Loucy (cell line): ENCODE results near the gene RDH8.

ENCODE experiments used
- H2AFZ ChIP-seq: fragments of 200-600 bp; sonication (generic); 2 replicates; pipeline ENCODE4 v1.6.0; 2016; ENCODE audit warnings: antibody characterized with exemption, mild to moderate bottlenecking, low read length, moderate library complexity
- H3F3A ChIP-seq: fragments of 200-600 bp; 2 replicates; pipeline ENCODE4 v1.6.0; 2016; ENCODE audit warnings: antibody characterized with exemption, low read depth, mild to moderate bottlenecking
- H3K27me3 ChIP-seq: fragments of 200-600 bp; sonication (generic); 2 replicates; pipeline ENCODE4 v1.6.1; 2014; ENCODE audit warnings: low read length, mild to moderate bottlenecking; ENCODE audit not compliant: insufficient read depth, poor library complexity, severe bottlenecking
- H3K36me3 ChIP-seq: fragments of 200-600 bp; sonication (generic); 2 replicates; pipeline ENCODE4 v1.6.1; 2016; ENCODE audit warnings: low read length; ENCODE audit not compliant: insufficient read depth
- H3K4me1 ChIP-seq: fragments of 200-600 bp; sonication (generic); 2 replicates; pipeline ENCODE4 v1.5.1; 2014; ENCODE audit warnings: low read length, mild to moderate bottlenecking; ENCODE audit not compliant: insufficient read depth, poor library complexity, severe bottlenecking
- H3K4me2 ChIP-seq: fragments of 200-600 bp; sonication (generic); 2 replicates; pipeline ENCODE4 v1.6.0; 2014; ENCODE audit warnings: antibody characterized with exemption, low read length, low read depth, mild to moderate bottlenecking; ENCODE audit not compliant: poor library complexity, severe bottlenecking
- H3K4me3 ChIP-seq: fragments of 200-600 bp; sonication (generic); 2 replicates; pipeline ENCODE4 v1.5.1; 2014; ENCODE audit warnings: low read length, mild to moderate bottlenecking, mixed read lengths; ENCODE audit not compliant: poor library complexity, severe bottlenecking
- H3K79me2 ChIP-seq: fragments of 200-600 bp; sonication (generic); 2 replicates; pipeline ENCODE4 v1.6.1; 2014; ENCODE audit warnings: low read length; ENCODE audit not compliant: insufficient read depth
- H3K9ac ChIP-seq: fragments of 200-600 bp; sonication (generic); 2 replicates; pipeline ENCODE4 v1.6.0; 2014; ENCODE audit warnings: mild to moderate bottlenecking, low read depth, low read length, moderate library complexity; ENCODE audit not compliant: poor library complexity, severe bottlenecking
- H3K9me2 ChIP-seq: fragments of 200-600 bp; sonication (generic); replicated peaks from 2 replicates; pipeline ENCODE4 v1.6.1; 2016; ENCODE audit warnings: low read depth, low read length, mixed read lengths
- H3K9me3 ChIP-seq: fragments of 200-600 bp; sonication (generic); 2 replicates; pipeline ENCODE4 v1.6.1; 2014; ENCODE audit warnings: mild to moderate bottlenecking, antibody characterized with exemption, low read length, low read depth; ENCODE audit not compliant: insufficient read depth
- H4K20me1 ChIP-seq: fragments of 200-600 bp; sonication (generic); 2 replicates; pipeline ENCODE4 v1.6.0; 2014; ENCODE audit warnings: antibody characterized with exemption, low read length, mild to moderate bottlenecking; ENCODE audit not compliant: insufficient read depth, poor library complexity, severe bottlenecking
- EZH2phosphoT487 ChIP-seq: fragments of 200-600 bp; IDR thresholded peaks from 2 replicates; pipeline ENCODE4 v1.6.1; 2018; ENCODE audit warnings: antibody characterized with exemption, mild to moderate bottlenecking, moderate library complexity, borderline replicate concordance
- TF ChIP-seq, protein P1 (sequence below): fragments of 200-600 bp; sonication (generic); conservative IDR thresholded peaks from 2 replicates; pipeline ENCODE4 v1.5.1; 2014; ENCODE audit warnings: mild to moderate bottlenecking, antibody characterized with exemption, low read length

RDH8 gene

DNA sequence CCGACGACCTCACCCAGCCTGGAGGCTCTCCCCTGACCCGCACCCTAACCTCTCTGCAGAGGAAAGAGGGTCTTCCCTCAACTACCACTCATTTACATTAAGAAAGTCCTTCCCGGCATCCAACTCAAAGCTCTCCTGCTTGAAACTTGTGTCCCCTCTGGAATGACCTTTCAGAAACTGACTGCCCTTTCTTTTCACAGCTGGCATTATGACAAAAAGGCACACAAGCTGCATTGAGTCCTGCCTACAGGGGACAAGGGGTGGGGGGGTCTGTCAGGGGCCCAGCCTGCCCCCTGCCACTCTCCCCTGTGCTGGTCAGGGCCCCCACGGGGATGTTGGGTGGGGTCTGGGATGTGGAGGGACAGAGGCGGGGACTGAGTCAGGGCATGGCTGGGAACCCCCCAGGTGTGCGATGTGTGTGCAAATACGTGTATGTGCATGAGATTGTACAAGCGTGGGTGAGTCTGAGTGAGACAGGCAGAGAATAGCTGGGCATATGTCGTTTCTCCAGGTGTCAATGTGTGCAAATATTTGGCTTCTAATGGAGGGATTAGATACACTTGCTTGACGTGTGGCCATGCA is 5.0 kb upstream of the RDH8 start:
- Histone ChIP-seq H3K36me3 (no peaks in the 10 kb centered on the region), H3K9me3 (no peaks in the 10 kb centered on the region), H3K4me3 (no peak overlapping the region), H2AFZ (no peak overlapping the region), H3K79me2 (no peaks in the 10 kb centered on the region), H3K9me2 (no peaks in the 10 kb centered on the region), H3K27me3 (no peaks in the 10 kb centered on the region), H3K9ac (no peak overlapping the region), H4K20me1 (no peaks in the 10 kb centered on the region), H3K4me2 (no peak overlapping the region), H3K4me1 (peaks cover 2% of the 10 kb centered on the region), H3F3A (no peaks in the 10 kb centered on the region)
- TF ChIP-seq, protein P1, sequence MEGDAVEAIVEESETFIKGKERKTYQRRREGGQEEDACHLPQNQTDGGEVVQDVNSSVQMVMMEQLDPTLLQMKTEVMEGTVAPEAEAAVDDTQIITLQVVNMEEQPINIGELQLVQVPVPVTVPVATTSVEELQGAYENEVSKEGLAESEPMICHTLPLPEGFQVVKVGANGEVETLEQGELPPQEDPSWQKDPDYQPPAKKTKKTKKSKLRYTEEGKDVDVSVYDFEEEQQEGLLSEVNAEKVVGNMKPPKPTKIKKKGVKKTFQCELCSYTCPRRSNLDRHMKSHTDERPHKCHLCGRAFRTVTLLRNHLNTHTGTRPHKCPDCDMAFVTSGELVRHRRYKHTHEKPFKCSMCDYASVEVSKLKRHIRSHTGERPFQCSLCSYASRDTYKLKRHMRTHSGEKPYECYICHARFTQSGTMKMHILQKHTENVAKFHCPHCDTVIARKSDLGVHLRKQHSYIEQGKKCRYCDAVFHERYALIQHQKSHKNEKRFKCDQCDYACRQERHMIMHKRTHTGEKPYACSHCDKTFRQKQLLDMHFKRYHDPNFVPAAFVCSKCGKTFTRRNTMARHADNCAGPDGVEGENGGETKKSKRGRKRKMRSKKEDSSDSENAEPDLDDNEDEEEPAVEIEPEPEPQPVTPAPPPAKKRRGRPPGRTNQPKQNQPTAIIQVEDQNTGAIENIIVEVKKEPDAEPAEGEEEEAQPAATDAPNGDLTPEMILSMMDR = no peak

GRCh38 chr19:10009714-10010224 is 3.5 kb upstream of the RDH8 start:
- TF ChIP-seq, protein P1 = no peak
- TF ChIP-seq EZH2phosphoT487 = no peak
- no peak overlapping the region for H3K9ac ChIP-seq
- H3K36me3 ChIP-seq = no peaks in the 10 kb centered on the region
- H3K4me3 ChIP-seq = no peak overlapping the region
- no peaks in the 10 kb centered on the region for H3K9me2 ChIP-seq
- H3K27me3 ChIP-seq = no peaks in the 10 kb centered on the region
- no peaks in the 10 kb centered on the region for H3K79me2 ChIP-seq
- no peak overlapping the region for H2AFZ ChIP-seq
- H3K4me2 ChIP-seq = no peak overlapping the region
- H3K9me3 ChIP-seq = no peaks in the 10 kb centered on the region
- no peaks in the 10 kb centered on the region for H3F3A ChIP-seq
- H3K4me1 ChIP-seq = no peaks in the 10 kb centered on the region
- H4K20me1 ChIP-seq = no peaks in the 10 kb centered on the region

DNA sequence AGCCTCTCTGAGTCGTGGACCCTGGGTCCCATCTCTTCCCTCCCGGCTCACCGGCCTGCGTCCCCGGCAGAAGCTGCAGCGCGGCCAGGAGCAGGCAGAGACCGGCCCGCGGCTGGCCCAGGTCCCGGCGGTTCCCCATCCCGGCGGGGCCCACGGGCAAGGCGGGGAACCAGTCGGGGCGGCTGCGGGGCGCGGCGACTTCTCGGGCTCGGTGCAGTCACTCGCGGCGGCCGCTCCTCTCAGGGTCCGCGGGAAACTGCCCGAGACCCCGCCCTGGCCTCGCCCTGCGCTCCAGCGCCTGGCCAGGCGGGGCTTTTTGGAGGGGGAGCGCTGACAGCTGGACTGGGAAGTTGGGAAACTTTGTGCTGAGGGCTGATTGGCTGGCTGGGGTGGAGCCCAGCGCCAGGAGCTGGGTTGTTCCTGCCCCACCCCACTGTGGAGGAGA is 3.0 kb upstream of the RDH8 start, which contains the start of gene COL5A3:
TSS of gene COL5A3 (minus strand) at position 258 of the 445 bp plus-strand sequence. CDS start at position 139, 119 bp downstream.
- H3K27me3 ChIP-seq = no peaks in the 10 kb centered on the region
- no peaks in the 10 kb centered on the region for H3K9me3 ChIP-seq
- no peak for TF ChIP-seq EZH2phosphoT487
- TF ChIP-seq, protein P1 = no peak
- no peaks in the 10 kb centered on the region for H4K20me1 ChIP-seq
- H2AFZ ChIP-seq = no peak within 1 kb of the TSS
- no peaks in the 10 kb centered on the region for H3K79me2 ChIP-seq
- no peaks in the 10 kb centered on the region for H3F3A ChIP-seq
- H3K36me3 ChIP-seq = no peaks in the 10 kb centered on the region
- no peak within 1 kb of the TSS for H3K4me2 ChIP-seq
- H3K9ac ChIP-seq = no peak within 1 kb of the TSS
- H3K4me1 ChIP-seq = no peaks in the 10 kb centered on the region
- no peaks in the 10 kb centered on the region for H3K9me2 ChIP-seq
- no peak within 1 kb of the TSS for H3K4me3 ChIP-seq
